ENCODE results near the gene HDAC9. TPM values are rescaled to one million over a fixed set of nuclear protein-coding genes. Genes with fewer than 3 reads are reported as not detected.
A peak's percentile ranks its signal among the peaks of the same experiment; 100 is the strongest.

Gene HDAC9
- total RNA-seq, 1 experiment from 2014 or later = 4.3 TPM

DNA sequence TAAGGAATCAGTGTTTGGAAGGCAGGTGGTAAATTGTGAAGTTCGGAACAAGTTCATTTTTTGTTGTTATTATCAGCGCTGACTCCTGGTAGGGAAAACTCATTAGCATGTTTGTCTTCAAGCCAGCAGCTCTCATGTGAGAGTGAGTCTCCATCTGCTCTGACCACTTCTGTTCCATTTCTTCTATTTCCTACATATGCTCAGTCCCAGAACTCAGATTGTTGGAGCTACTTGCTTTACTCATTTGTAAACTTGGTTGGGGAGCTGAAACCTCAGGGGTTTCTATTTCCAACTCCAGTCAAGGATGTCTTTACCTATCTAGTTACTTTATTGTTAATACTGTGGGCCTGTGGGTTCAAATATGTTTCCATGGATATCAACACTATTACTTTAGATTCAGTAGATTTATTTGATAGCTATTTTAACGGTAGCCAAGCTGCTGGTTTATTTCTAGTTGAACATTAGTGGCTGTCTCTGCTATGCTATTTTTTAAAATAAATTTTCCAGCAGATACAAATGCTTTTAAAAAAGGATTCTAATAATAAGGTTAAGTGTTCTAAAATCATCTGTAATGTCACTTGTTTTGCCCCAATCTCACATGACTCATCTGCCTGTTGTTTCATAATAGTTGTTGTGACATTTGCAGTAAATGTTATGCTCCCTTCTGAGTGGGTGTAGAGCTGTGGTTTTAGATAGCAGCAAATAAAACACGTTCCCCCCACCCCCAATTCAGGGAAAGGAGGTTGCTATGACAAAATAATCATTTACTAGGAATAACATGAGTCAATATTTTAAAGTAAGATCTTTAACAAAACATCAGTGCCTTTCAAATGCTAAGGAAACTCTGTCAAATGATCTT is 143.3 kb downstream of the HDAC9 start:
- no peaks in the 10 kb centered on the region for H4K20me1 ChIP-seq (ENCODE audit: insufficient read depth)
- no peaks in the 10 kb centered on the region for H3K9me3 ChIP-seq (ENCODE audit: control insufficient read depth in 1 of 2, insufficient read depth in 1 of 2, low read depth in 1 of 2, low read length in 2 of 2)
- H3K27ac ChIP-seq (ENCODE audit: low read depth, low read length) = no peak overlapping the region
- H3K4me2 ChIP-seq (ENCODE audit: low read length) = no peak overlapping the region
- no peaks in the 10 kb centered on the region for H3K9me2 ChIP-seq (ENCODE audit: insufficient read depth)
- H3K27me3 ChIP-seq (ENCODE audit: insufficient read depth, low read length) = no peaks in the 10 kb centered on the region
- H3K4me3 ChIP-seq (replicated peaks in 1 of 2; ENCODE audit: low read depth in 1 of 2, low read length in 2 of 2) = no peak overlapping the region
- ChIA-PET RAD21 (ENCODE audit: low non-redundant PET in 1 of 2, low total read pairs in 2 of 2, uncharacterized antibody in 2 of 2, unreplicated experiment in 2 of 2) (no interaction called here), POLR2A (no interaction called here), CTCF (no interaction called here)
- TF ChIP-seq, protein P1, sequence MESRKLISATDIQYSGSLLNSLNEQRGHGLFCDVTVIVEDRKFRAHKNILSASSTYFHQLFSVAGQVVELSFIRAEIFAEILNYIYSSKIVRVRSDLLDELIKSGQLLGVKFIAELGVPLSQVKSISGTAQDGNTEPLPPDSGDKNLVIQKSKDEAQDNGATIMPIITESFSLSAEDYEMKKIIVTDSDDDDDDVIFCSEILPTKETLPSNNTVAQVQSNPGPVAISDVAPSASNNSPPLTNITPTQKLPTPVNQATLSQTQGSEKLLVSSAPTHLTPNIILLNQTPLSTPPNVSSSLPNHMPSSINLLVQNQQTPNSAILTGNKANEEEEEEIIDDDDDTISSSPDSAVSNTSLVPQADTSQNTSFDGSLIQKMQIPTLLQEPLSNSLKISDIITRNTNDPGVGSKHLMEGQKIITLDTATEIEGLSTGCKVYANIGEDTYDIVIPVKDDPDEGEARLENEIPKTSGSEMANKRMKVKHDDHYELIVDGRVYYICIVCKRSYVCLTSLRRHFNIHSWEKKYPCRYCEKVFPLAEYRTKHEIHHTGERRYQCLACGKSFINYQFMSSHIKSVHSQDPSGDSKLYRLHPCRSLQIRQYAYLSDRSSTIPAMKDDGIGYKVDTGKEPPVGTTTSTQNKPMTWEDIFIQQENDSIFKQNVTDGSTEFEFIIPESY (IDR thresholded peaks at IDR 0.05; ENCODE audit: extremely low read depth, insufficient replicate concordance, low read length) = no peak
- TF ChIP-seq YY1 (IDR thresholded peaks at IDR 0.05; ENCODE audit: extremely low read depth, insufficient replicate concordance, low read depth, low read length) (no peak), ZNF274 (IDR thresholded peaks at IDR 0.05; ENCODE audit: low read depth, low read length) (no peak), EZH2 (IDR thresholded peaks at IDR 0.05) (no peak), CEBPB (IDR thresholded peaks at IDR 0.05; ENCODE audit: low read depth) (peak; percentile 32; the same call in 1 of the 2 replicates), JUND (IDR thresholded peaks at IDR 0.05) (no peak), ZFX (IDR thresholded peaks at IDR 0.05) (no peak)
- TF ChIP-seq, protein P2, sequence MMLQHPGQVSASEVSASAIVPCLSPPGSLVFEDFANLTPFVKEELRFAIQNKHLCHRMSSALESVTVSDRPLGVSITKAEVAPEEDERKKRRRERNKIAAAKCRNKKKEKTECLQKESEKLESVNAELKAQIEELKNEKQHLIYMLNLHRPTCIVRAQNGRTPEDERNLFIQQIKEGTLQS (IDR thresholded peaks at IDR 0.05) = no peak
- DNase-seq (ENCODE audit: low read depth, low spot score) (no peak), ATAC-seq (no peak)
- H3K36me3 ChIP-seq (ENCODE audit: control insufficient read depth in 1 of 2, insufficient read depth in 2 of 2, low read length in 2 of 2) = no peaks in the 10 kb centered on the region
- no peak overlapping the region for H3K9ac ChIP-seq (ENCODE audit: low read length)
- no peaks in the 10 kb centered on the region for H3K4me1 ChIP-seq (ENCODE audit: control insufficient read depth in 1 of 2, insufficient read depth in 2 of 2, low read length in 2 of 2)
- intact Hi-C loops (cut with micrococcal nuclease) = no loop called here
- H3K79me2 ChIP-seq (ENCODE audit: insufficient read depth, low read length) = no peaks in the 10 kb centered on the region
- no peak overlapping the region for H2AFZ ChIP-seq (ENCODE audit: low read depth, low read length, poor library complexity, severe bottlenecking)
- BruUV-seq (replicated peaks) = no TSS peak
